Fibroblast of lung (primary cell): Measurements from ENCODE around the gene GNG5. TPM values are rescaled to one million over a fixed set of nuclear protein-coding genes. Genes with fewer than 3 reads are reported as not detected.
A peak's percentile ranks its signal among the peaks of the same experiment; 100 is the strongest.

Source experiments
- DNase-seq, 2 donors: peaks; one replicate each; pipeline versions ENCODE4 v3.0.0 to v3.0.0-alpha.2; 2010; ENCODE audit warnings: low read depth in 2 of 2
- H2AFZ ChIP-seq: 2 replicates; pipeline ENCODE4 v1.5.1; 2012; ENCODE audit warnings: low read length, control low read depth, inconsistent platforms
- H3K27ac ChIP-seq: 2 replicates; pipeline ENCODE4 v1.5.1; 2011; ENCODE audit warnings: low read length, control low read depth; ENCODE audit not compliant: insufficient read depth
- H3K27me3 ChIP-seq: 2 replicates; pipeline ENCODE4 v1.5.1; 2011; ENCODE audit warnings: mild to moderate bottlenecking, low read length; ENCODE audit not compliant: control insufficient read depth, insufficient read depth
- H3K36me3 ChIP-seq: 2 replicates; pipeline ENCODE4 v1.5.1; 2011; ENCODE audit warnings: low read length; ENCODE audit not compliant: control insufficient read depth, insufficient read depth
- H3K4me1 ChIP-seq: 2 replicates; pipeline ENCODE4 v1.5.1; 2011; ENCODE audit warnings: low read length; ENCODE audit not compliant: control insufficient read depth, insufficient read depth; ENCODE audit errors: extremely low read depth
- H3K4me2 ChIP-seq: 2 replicates; pipeline ENCODE4 v1.5.1; 2011; ENCODE audit warnings: low read length, control low read depth; ENCODE audit not compliant: insufficient read depth; ENCODE audit errors: extremely low read depth
- H3K4me3 ChIP-seq, 4 experiments: fragments of 200-600 bp in 1 of 4; sonication (generic) in 1 of 4; replicated peaks in 1 of 4; 2 replicates each; pipeline ENCODE4 v1.5.1; 2011 to 2016; ENCODE audit warnings: low read length in 4 of 4, low read depth in 3 of 4, mild to moderate bottlenecking in 3 of 4, control low read depth in 2 of 4, inconsistent platforms in 1 of 4, mixed read lengths in 1 of 4; ENCODE audit not compliant: insufficient read depth in 1 of 4; ENCODE audit errors: control extremely low read depth in 1 of 4
- H3K79me2 ChIP-seq: 2 replicates; pipeline ENCODE4 v1.5.1; 2012; ENCODE audit warnings: mild to moderate bottlenecking, low read length, inconsistent platforms; ENCODE audit not compliant: control insufficient read depth, insufficient read depth
- H3K9ac ChIP-seq: 2 replicates; pipeline ENCODE4 v1.5.1; 2011; ENCODE audit warnings: mild to moderate bottlenecking, low read length, control low read depth; ENCODE audit not compliant: insufficient read depth
- H3K9me3 ChIP-seq: 2 replicates; pipeline ENCODE4 v1.5.1; 2012; ENCODE audit warnings: low read depth, low read length; ENCODE audit not compliant: control insufficient read depth, insufficient read depth
- H4K20me1 ChIP-seq: 2 replicates; pipeline ENCODE4 v1.5.1; 2011; ENCODE audit warnings: low read length; ENCODE audit not compliant: control insufficient read depth, insufficient read depth; ENCODE audit errors: extremely low read depth
- CTCF ChIP-seq, 2 donors: IDR thresholded peaks in 1 of 2; conservative IDR thresholded peaks in 1 of 2; 1 replicate in 1 of 2; 2 replicates in 1 of 2; pipeline ENCODE4 v1.5.1; 2011 to 2012; ENCODE audit warnings: low read length in 2 of 2, control low read depth in 1 of 2, inconsistent platforms in 1 of 2, low read depth in 1 of 2, mild to moderate bottlenecking in 1 of 2
- EZH2 ChIP-seq: IDR thresholded peaks from 2 replicates; pipeline ENCODE4 v1.5.1; 2012; ENCODE audit warnings: low read length, control low read depth, mild to moderate bottlenecking; ENCODE audit errors: missing control alignments
- polyA plus RNA-seq, 2 donors: library from polyadenylated mRNA; depleted of rRNA in 1 of 2; stranded (reverse) in 1 of 2; unstranded in 1 of 2; fragments of >200 nt; gene quantifications; 2 replicates each; pipeline ENCODE4 v1.2.1, GENCODE V29; 2011 to 2012; ENCODE audit warnings: missing spikeins in 1 of 2
- total RNA-seq: library from RNA; depleted of rRNA; stranded (reverse); fragments of >200 nt; gene quantifications from 2 replicates; pipeline ENCODE4 v1.2.1, GENCODE V29; 2014

Gene GNG5
- total and polyA plus RNA-seq, 2 donors (not counting 1 experiment from before 2014, with no cell fraction given), result 13.7 to 59.4 TPM

GRCh38 chr1:84479998-84480397 is 26.4 kb downstream of the GNG5 start:
- TF ChIP-seq CTCF (conservative IDR thresholded peaks at IDR 0.05 in 1 of 2, IDR thresholded peaks at IDR 0.05 in 1 of 2; ENCODE audit: low read depth in 1 of 2, low read length in 2 of 2) (no peak), EZH2 (no peak)
- H4K20me1 ChIP-seq, result no peaks in the 10 kb centered on the region
- H3K9me3 ChIP-seq, result no peaks in the 10 kb centered on the region
- peak overlapping the region; percentile 64 for H2AFZ ChIP-seq
- no peaks in the 10 kb centered on the region for H3K27me3 ChIP-seq
- no peak overlapping the region for H3K9ac ChIP-seq
- peak in 1 of 2 donors; percentile 14 for DNase-seq
- H3K4me1 ChIP-seq, result peaks cover 2% of the 10 kb centered on the region
- H3K27ac ChIP-seq, result peak overlapping the region; percentile 87
- H3K4me2 ChIP-seq, result peak overlapping the region; percentile 97
- no peaks in the 10 kb centered on the region for H3K36me3 ChIP-seq
- H3K79me2 ChIP-seq, result peaks cover 26% of the 10 kb centered on the region
- peak overlapping the region; percentile 81 to 98 (median 88) for H3K4me3 ChIP-seq

- peak; percentile 81 to 86 for DNase-seq
- peaks cover 2% of the 10 kb centered on the region for H3K4me1 ChIP-seq
- no peaks in the 10 kb centered on the region for H3K36me3 ChIP-seq
- H3K27ac ChIP-seq, result peak within 1 kb of the TSS; percentile 87
- H3K9me3 ChIP-seq, result no peaks in the 10 kb centered on the region
- peak within 1 kb of the TSS; percentile 97 for H3K4me2 ChIP-seq
- no peak for TF ChIP-seq EZH2
- no peak for TF ChIP-seq CTCF (conservative IDR thresholded peaks at IDR 0.05 in 1 of 2, IDR thresholded peaks at IDR 0.05 in 1 of 2; ENCODE audit: low read depth in 1 of 2, low read length in 2 of 2)
- peak within 1 kb of the TSS; percentile 81 to 98 (median 88) for H3K4me3 ChIP-seq
- H3K79me2 ChIP-seq, result peaks cover 26% of the 10 kb centered on the region
- peak within 1 kb of the TSS; percentile 100 for H2AFZ ChIP-seq
- H3K27me3 ChIP-seq, result no peaks in the 10 kb centered on the region
- peak within 1 kb of the TSS; percentile 77 for H3K9ac ChIP-seq
- no peaks in the 10 kb centered on the region for H4K20me1 ChIP-seq
These were observed 27.2 kb downstream of the GNG5 start, which contains the start of gene RPF1 for GRCh38 chr1:84478876-84479868. RPF1 (plus strand) TSS chr1:84479266; CDS start chr1:84479282, 16 bp downstream.

GRCh38 chr1:84476225-84476624 is 30.2 kb downstream of the GNG5 start:
- Histone ChIP-seq H3K27ac (no peak overlapping the region), H4K20me1 (no peaks in the 10 kb centered on the region), H3K36me3 (no peaks in the 10 kb centered on the region), H3K4me3 (no peak overlapping the region), H3K4me1 (peaks cover 1% of the 10 kb centered on the region), H3K9ac (no peak overlapping the region), H3K79me2 (peaks cover 18% of the 10 kb centered on the region), H3K9me3 (no peaks in the 10 kb centered on the region), H3K4me2 (no peak overlapping the region), H2AFZ (no peak overlapping the region), H3K27me3 (no peaks in the 10 kb centered on the region)
- no peak for DNase-seq
- TF ChIP-seq EZH2, result no peak
- TF ChIP-seq CTCF (conservative IDR thresholded peaks at IDR 0.05 in 1 of 2, IDR thresholded peaks at IDR 0.05 in 1 of 2; ENCODE audit: low read depth in 1 of 2, low read length in 2 of 2), result no peak
